B cell (primary cell): Measurements from ENCODE around the gene CFAP251. TPM values are rescaled to one million over a fixed set of nuclear protein-coding genes. Genes with fewer than 3 reads are reported as not detected.

Source experiments
- ATAC-seq: fragments of 200-7000 bp; cut with Tn5 transposase; one replicate; pipeline ENCODE4 v1.10.0; 2021; ENCODE audit warnings: low read depth, mild to moderate bottlenecking, moderate number of reproducible peaks, moderate library complexity
- CTCF ChIA-PET: fragments of 350-600 bp; sonication (Branson Sonifier 250); formaldehyde crosslinking; loops from one replicate; lab custom pipeline; 2021; ENCODE audit warnings: antibody characterized with exemption, inconsistent platforms; lab: Charles Lee
- POLR2A ChIA-PET: fragments of 350-600 bp; sonication (Branson Sonifier 250); formaldehyde crosslinking; loops from one replicate; lab custom pipeline; 2021; ENCODE audit warnings: antibody characterized with exemption; lab: Charles Lee
- DNase-seq: peaks from one replicate; pipeline ENCODE4 v3.0.0; 2013
- H2AFZ ChIP-seq: 2 replicates; pipeline ENCODE4 v1.6.1; 2012; ENCODE audit warnings: mild to moderate bottlenecking, low read depth, low read length; ENCODE audit not compliant: insufficient read depth, poor library complexity, severe bottlenecking
- H3K27ac ChIP-seq, 2 donors: 1 replicate in 1 of 2; 2 replicates in 1 of 2; pipeline ENCODE4 v1.5.1; 2012 to 2013; ENCODE audit warnings: low read length in 2 of 2, mild to moderate bottlenecking in 2 of 2, moderate library complexity in 1 of 2
- H3K27me3 ChIP-seq, 4 experiments: fragments of 200-600 bp in 1 of 4; sonication (generic) in 1 of 4; replicated peaks in 1 of 4; 1 replicate in 2 of 4; 2 replicates in 2 of 4; pipeline versions ENCODE4 v1.6.1 to v1.7.0; 2013 to 2016; ENCODE audit warnings: low read length in 3 of 4, mild to moderate bottlenecking in 2 of 4, mixed read lengths in 1 of 4, moderate library complexity in 1 of 4; ENCODE audit not compliant: insufficient read depth in 4 of 4, control insufficient read depth in 3 of 4; ENCODE audit errors: control extremely low read depth in 1 of 4
- H3K36me3 ChIP-seq, 2 experiments: replicated peaks in 1 of 2; 1 replicate in 1 of 2; 2 replicates in 1 of 2; pipeline versions ENCODE4 v1.6.1 to v1.7.1; 2013; ENCODE audit warnings: low read length in 1 of 2; ENCODE audit not compliant: insufficient read depth in 2 of 2, control insufficient read depth in 1 of 2; ENCODE audit errors: control extremely low read depth in 1 of 2, extremely low read depth in 1 of 2
- H3K4me1 ChIP-seq, 2 donors: fragments of 200-600 bp in 1 of 2; sonication (generic) in 1 of 2; 1 replicate in 1 of 2; 2 replicates in 1 of 2; pipeline versions ENCODE4 v1.5.1 to v1.6.1; 2013 to 2017; ENCODE audit warnings: low read length in 2 of 2; ENCODE audit not compliant: control insufficient read depth in 2 of 2, insufficient read depth in 2 of 2
- H3K4me2 ChIP-seq: replicated peaks from 2 replicates; pipeline ENCODE3; 2012; ENCODE audit warnings: mild to moderate bottlenecking, low read depth, low read length; ENCODE audit not compliant: poor library complexity, severe bottlenecking
- H3K4me3 ChIP-seq, 5 experiments: fragments of 200-600 bp in 1 of 5; sonication (generic) in 1 of 5; 1 replicate in 3 of 5; 2 replicates in 2 of 5; pipeline versions ENCODE4 v1.5.1 to v1.7.0; 2011 to 2016; ENCODE audit warnings: low read length in 4 of 5, mild to moderate bottlenecking in 4 of 5, low read depth in 2 of 5, control low read depth in 1 of 5, moderate library complexity in 1 of 5; ENCODE audit not compliant: insufficient read depth in 1 of 5; ENCODE audit errors: control extremely low read depth in 1 of 5, extremely low read depth in 1 of 5
- H3K79me2 ChIP-seq: fragments of 200-600 bp; sonication (generic); one replicate; pipeline ENCODE4 v1.6.0; 2016; ENCODE audit warnings: low read length; ENCODE audit not compliant: control insufficient read depth, insufficient read depth
- H3K9ac ChIP-seq: fragments of 200-600 bp; sonication (generic); 2 replicates; pipeline ENCODE4 v1.6.1; 2017; ENCODE audit warnings: mild to moderate bottlenecking, low read length, moderate library complexity
- H3K9me3 ChIP-seq, 3 donors: one replicate each; pipeline versions ENCODE4 v1.6.1 to v1.7.1; 2013; ENCODE audit warnings: low read length in 2 of 3; ENCODE audit not compliant: control insufficient read depth in 2 of 3, insufficient read depth in 1 of 3; ENCODE audit errors: control extremely low read depth in 1 of 3
- H4K20me1 ChIP-seq: 2 replicates; pipeline ENCODE4 v1.6.0; 2012; ENCODE audit warnings: mild to moderate bottlenecking, low read length; ENCODE audit not compliant: insufficient read depth, control insufficient read depth, poor library complexity, severe bottlenecking
- H3K27ac Mint-ChIP-seq: one replicate; pipeline ENCODE4 v1.8.0; 2021; ENCODE audit warnings: mixed read lengths
- H3K27me3 Mint-ChIP-seq: one replicate; pipeline ENCODE4 v1.8.0; 2021; ENCODE audit warnings: mixed read lengths
- H3K4me1 Mint-ChIP-seq: one replicate; pipeline ENCODE4 v1.8.0; 2021; ENCODE audit warnings: mixed read lengths
- H3K4me3 Mint-ChIP-seq: one replicate; pipeline ENCODE4 v1.8.0; 2021; ENCODE audit warnings: mixed read lengths
- H3K9me3 Mint-ChIP-seq: one replicate; pipeline ENCODE4 v1.8.0; 2022; ENCODE audit warnings: mixed read lengths; ENCODE audit not compliant: insufficient read depth
- EZH2 ChIP-seq: IDR thresholded peaks from 2 replicates; pipeline ENCODE4 v1.6.1; 2012; ENCODE audit warnings: borderline replicate concordance, low read depth, mild to moderate bottlenecking, moderate library complexity, low read length; ENCODE audit not compliant: insufficient read depth, poor library complexity, severe bottlenecking
- WGBS: methylation state at CpG from one replicate; pipeline ENCODE4 v1.1.5; 2013; ENCODE audit warnings: missing lambda C conversion rate; ENCODE audit not compliant: insufficient coverage; 5-methylcytosine and 5-hydroxymethylcytosine counted together
- intact Hi-C: fragments of 100-400 bp; cut with micrococcal nuclease; formaldehyde crosslinking; loops from one replicate; pipeline ENCODE4 v1.10.0; 2022
- polyA plus RNA-seq: library from polyadenylated mRNA; depleted of rRNA; stranded (reverse); fragments of >200 nt; gene quantifications from 2 replicates; pipeline ENCODE4 v1.2.3, GENCODE V29; 2012
- total RNA-seq, 2 donors: library from RNA; stranded (reverse); fragments of 120-200 nt in 1 of 2; gene quantifications; 1 replicate in 1 of 2; 2 replicates in 1 of 2; pipeline versions ENCODE4 v1.2.3 to v1.2.4, GENCODE V29; 2013 to 2022
- TF ChIP-seq, protein P1 (sequence below): fragments of 200-600 bp; IDR thresholded peaks from one replicate; pipeline ENCODE4 v1.8.0; 2022; ENCODE audit warnings: antibody characterized with exemption, mild to moderate bottlenecking

The CFAP251 gene
- total and polyA plus RNA-seq, 2 donors (not counting 1 experiment from before 2014, with no cell fraction given) = 0.22 to 1.6 TPM

DNA sequence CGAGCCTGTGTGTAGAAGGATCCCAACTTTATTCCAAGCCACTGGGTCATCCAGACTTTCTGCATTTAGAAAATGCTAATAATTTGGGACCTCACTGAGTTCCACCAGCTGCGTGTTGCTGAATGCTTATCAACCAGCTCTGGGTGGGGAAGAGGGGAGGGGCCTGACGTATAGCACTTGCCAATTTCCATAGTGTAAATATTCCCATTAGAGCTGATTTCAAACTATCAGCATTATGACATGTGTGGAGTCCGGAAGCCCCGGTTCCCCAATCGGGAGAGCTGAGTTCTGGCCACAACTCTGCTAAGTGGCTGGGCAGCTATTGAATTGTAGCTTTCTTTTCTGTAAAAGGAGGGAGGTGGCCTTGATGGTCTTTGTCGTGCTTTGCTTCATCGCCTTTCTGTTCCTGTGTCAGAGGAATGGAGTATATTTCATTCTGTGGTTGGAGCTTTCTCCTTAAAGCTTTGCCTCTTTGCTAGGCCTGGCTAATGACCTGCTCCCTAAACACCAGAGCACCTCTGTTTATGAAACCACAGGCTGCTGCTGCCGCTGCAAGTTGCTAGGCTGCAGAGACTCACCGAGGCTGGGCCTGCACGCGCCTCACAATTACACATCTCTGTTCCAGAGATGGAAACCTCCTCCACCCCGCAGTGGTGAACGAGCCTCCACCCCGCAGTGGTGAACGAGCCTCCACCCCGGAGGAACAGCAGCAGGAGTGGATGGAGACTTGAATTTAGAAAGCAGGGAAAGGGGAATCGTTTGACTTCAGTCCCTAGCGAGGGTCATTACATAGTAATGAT lies 95.6 kb downstream of the CFAP251 start:
- TF ChIP-seq, protein P1, sequence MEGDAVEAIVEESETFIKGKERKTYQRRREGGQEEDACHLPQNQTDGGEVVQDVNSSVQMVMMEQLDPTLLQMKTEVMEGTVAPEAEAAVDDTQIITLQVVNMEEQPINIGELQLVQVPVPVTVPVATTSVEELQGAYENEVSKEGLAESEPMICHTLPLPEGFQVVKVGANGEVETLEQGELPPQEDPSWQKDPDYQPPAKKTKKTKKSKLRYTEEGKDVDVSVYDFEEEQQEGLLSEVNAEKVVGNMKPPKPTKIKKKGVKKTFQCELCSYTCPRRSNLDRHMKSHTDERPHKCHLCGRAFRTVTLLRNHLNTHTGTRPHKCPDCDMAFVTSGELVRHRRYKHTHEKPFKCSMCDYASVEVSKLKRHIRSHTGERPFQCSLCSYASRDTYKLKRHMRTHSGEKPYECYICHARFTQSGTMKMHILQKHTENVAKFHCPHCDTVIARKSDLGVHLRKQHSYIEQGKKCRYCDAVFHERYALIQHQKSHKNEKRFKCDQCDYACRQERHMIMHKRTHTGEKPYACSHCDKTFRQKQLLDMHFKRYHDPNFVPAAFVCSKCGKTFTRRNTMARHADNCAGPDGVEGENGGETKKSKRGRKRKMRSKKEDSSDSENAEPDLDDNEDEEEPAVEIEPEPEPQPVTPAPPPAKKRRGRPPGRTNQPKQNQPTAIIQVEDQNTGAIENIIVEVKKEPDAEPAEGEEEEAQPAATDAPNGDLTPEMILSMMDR = no peak
- no peak for TF ChIP-seq EZH2
- Mint-ChIP-seq H3K4me3 (no peak overlapping the region), H3K27me3 (no peaks in the 10 kb centered on the region), H3K9me3 (peaks cover 5% of the 10 kb centered on the region), H3K4me1 (peaks cover 31% of the 10 kb centered on the region), H3K27ac (no peak overlapping the region)
- no peak overlapping the region for H3K9ac ChIP-seq
- intact Hi-C loops = no loop called here
- peaks cover 36% of the 10 kb centered on the region for H3K79me2 ChIP-seq
- ChIA-PET CTCF (interaction anchor here (1.2 to 1.3 kb wide), 2 partner anchors 9 to 21 kb away, joined by 3 to 4 read pairs; no protein-coding TSS in a partner anchor), POLR2A (interaction anchor here (1.1 to 1.2 kb wide), 3 partner anchors 10 to 34 kb away, joined by 3 read pairs; no protein-coding TSS in a partner anchor)
- H3K4me1 ChIP-seq = peaks cover 18 to 24% of the 10 kb centered on the region in 2 donors
- ATAC-seq = no peak
- H3K36me3 ChIP-seq = no peaks in the 10 kb centered on the region
- DNase-seq = no peak
- H3K4me2 ChIP-seq = no peak overlapping the region
- H3K27me3 ChIP-seq = no peaks in the 10 kb centered on the region
- no peaks in the 10 kb centered on the region for H4K20me1 ChIP-seq
- no peak overlapping the region for H2AFZ ChIP-seq
- no peak overlapping the region for H3K4me3 ChIP-seq
- no peak overlapping the region for H3K27ac ChIP-seq
- H3K9me3 ChIP-seq = peaks cover 0 to 9% (median 3%) of the 10 kb centered on the region in 3 donors
- WGBS = 91% methylated on average over 9 of the region's 19 CpGs

DNA sequence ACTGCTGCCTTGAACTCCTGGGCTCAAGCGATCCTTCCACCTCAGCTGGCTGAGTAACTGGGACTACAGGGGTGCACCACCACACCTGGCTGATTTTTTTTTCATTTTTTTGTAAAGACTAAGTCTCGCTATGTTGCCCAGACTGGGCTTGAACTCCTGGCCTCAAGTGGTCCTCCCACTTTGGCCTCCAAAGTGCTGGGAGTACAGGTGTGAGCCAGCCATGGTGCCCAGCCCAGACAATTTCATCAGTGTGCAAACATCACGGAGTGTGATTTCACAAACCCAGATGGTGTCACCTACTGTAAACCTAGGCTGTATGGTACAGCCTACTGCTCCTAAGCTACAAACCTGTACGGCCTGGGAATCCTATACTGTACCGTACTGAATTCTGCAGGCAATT lies 96.4 kb downstream of the CFAP251 start:
- no peaks in the 10 kb centered on the region for H3K27me3 Mint-ChIP-seq
- Histone ChIP-seq H4K20me1 (no peaks in the 10 kb centered on the region), H3K4me2 (no peak overlapping the region), H3K9ac (no peak overlapping the region), H3K36me3 (no peaks in the 10 kb centered on the region), H3K9me3 (peaks cover 0 to 12% (median 3%) of the 10 kb centered on the region in 3 donors), H3K27me3 (no peaks in the 10 kb centered on the region), H3K4me1 (peaks cover 10 to 16% of the 10 kb centered on the region in 2 donors), H3K79me2 (peaks cover 40% of the 10 kb centered on the region), H3K4me3 (no peak overlapping the region), H3K27ac (no peak overlapping the region), H2AFZ (no peak overlapping the region)
- ChIA-PET CTCF (interaction anchor here (2.2 kb wide), 1 partner anchor 97 kb away, joined by 5 read pairs; the partner anchor contains the start of gene CFAP251), POLR2A (no interaction called here)
- H3K4me3 Mint-ChIP-seq = no peak overlapping the region
- intact Hi-C loops = no loop called here
- H3K9me3 Mint-ChIP-seq = peaks cover 5% of the 10 kb centered on the region
- H3K27ac Mint-ChIP-seq = no peak overlapping the region
- DNase-seq (no peak), ATAC-seq (no peak)
- H3K4me1 Mint-ChIP-seq = peaks cover 30% of the 10 kb centered on the region
- WGBS = 98% methylated on average over 5 of the region's 5 CpGs
- TF ChIP-seq, protein P1 = no peak
- TF ChIP-seq EZH2 = no peak
